GM12878 (cell line): Measurements from ENCODE around the gene KRT86. TPM values are rescaled to one million over a fixed set of nuclear protein-coding genes. Genes with fewer than 3 reads are reported as not detected.

Experiments used
- ATAC-seq: fragments of 200-7000 bp; cut with Tn5 transposase; 3 replicates; pipeline ENCODE4 v1.9.1; 2020; ENCODE audit warnings: mild to moderate bottlenecking, moderate library complexity
- BruUV-seq: library from RNA; stranded (reverse); fragments of 400-500 nt; replicated peaks from 2 replicates; lab custom pipeline; 2021; lab: Mats Ljungman, UMichigan
- CTCF ChIA-PET: fragments of 300-600 bp; sonication (Branson Sonifier 250); formaldehyde crosslinking; extraction: SDS; loops from one replicate; lab custom pipeline; 2021; ENCODE audit warnings: inconsistent platforms; lab: Yijun Ruan, JAX
- POLR2A ChIA-PET: fragments of 350-600 bp; formaldehyde crosslinking; extraction: SDS; loops from one replicate; lab custom pipeline; 2021; ENCODE audit warnings: inconsistent platforms; lab: Charles Lee
- RAD21 ChIA-PET: fragments of 300-600 bp; sonication (Branson Sonifier 250); formaldehyde crosslinking; loops from one replicate; lab custom pipeline; 2023; ENCODE audit warnings: antibody characterized with exemption; ENCODE audit not compliant: unreplicated experiment; lab: Charles Lee
- SMC1A ChIA-PET: fragments of 300-600 bp; sonication (Branson Sonifier 250); formaldehyde crosslinking; loops from one replicate; lab custom pipeline; 2023; ENCODE audit not compliant: unreplicated experiment, uncharacterized antibody; lab: Charles Lee
- DNase-seq: peaks from one replicate; pipeline ENCODE4 v3.0.0-alpha.2; 2011; ENCODE audit warnings: low read depth, low spot score
- FAIRE-seq: peaks from 3 replicates; lab custom pipeline; 2011; peaks lifted over from hg19 to GRCh38; lab: Jason Lieb, UNC
- H2AFZ ChIP-seq: 2 replicates; pipeline ENCODE4 v1.6.0; 2011; ENCODE audit warnings: low read depth, low read length, control low read depth; ENCODE audit not compliant: control insufficient read depth
- H3K27ac ChIP-seq: 2 replicates; pipeline ENCODE4 v1.5.1; 2011; ENCODE audit warnings: control low read depth; ENCODE audit not compliant: control insufficient read depth, insufficient read depth
- H3K27me3 ChIP-seq, 2 experiments: replicated peaks in 1 of 2; 2 replicates each; pipeline versions ENCODE4 v1.6.0 to v1.6.1; 2011; ENCODE audit warnings: low read length in 1 of 2; ENCODE audit not compliant: control insufficient read depth in 2 of 2, insufficient read depth in 2 of 2
- H3K36me3 ChIP-seq, 2 experiments: 2 replicates each; pipeline ENCODE4 v1.5.1; 2011; ENCODE audit warnings: low read length in 1 of 2; ENCODE audit not compliant: control insufficient read depth in 2 of 2, insufficient read depth in 2 of 2
- H3K4me1 ChIP-seq: 2 replicates; pipeline ENCODE4 v1.6.1; 2011; ENCODE audit warnings: mild to moderate bottlenecking, low read length, moderate library complexity, mixed read lengths; ENCODE audit not compliant: control insufficient read depth, insufficient read depth
- H3K4me2 ChIP-seq: 2 replicates; pipeline ENCODE4 v1.6.0; 2011; ENCODE audit warnings: control low read depth; ENCODE audit not compliant: control insufficient read depth, insufficient read depth
- H3K4me3 ChIP-seq: fragments of 200-600 bp; sonication (generic); 2 replicates; pipeline ENCODE4 v1.5.1; 2016
- H3K79me2 ChIP-seq: 2 replicates; pipeline ENCODE4 v1.6.0; 2011; ENCODE audit warnings: low read length; ENCODE audit not compliant: control insufficient read depth, insufficient read depth
- H3K9ac ChIP-seq: 2 replicates; pipeline ENCODE4 v1.8.0; 2011; ENCODE audit warnings: low read length, control low read depth, mixed read lengths; ENCODE audit not compliant: control insufficient read depth, insufficient read depth
- H3K9me3 ChIP-seq: replicated peaks from 3 replicates; pipeline ENCODE4 v1.5.1; 2011; ENCODE audit warnings: mild to moderate bottlenecking, low read length; ENCODE audit not compliant: control insufficient read depth, insufficient read depth
- H4K20me1 ChIP-seq: 2 replicates; pipeline ENCODE4 v1.6.0; 2011; ENCODE audit not compliant: control insufficient read depth, insufficient read depth
- BCLAF1 ChIP-seq: fragments of 450-650 bp; IDR thresholded peaks from 2 replicates; pipeline ENCODE4 v1.6.1; 2017; ENCODE audit warnings: antibody characterized with exemption, mild to moderate bottlenecking, moderate library complexity
- CBX3 ChIP-seq: fragments of 200-600 bp; sonication (generic); IDR thresholded peaks from 2 replicates; pipeline ENCODE4 v1.6.1; 2016; ENCODE audit warnings: low read depth, borderline replicate concordance
- CTCF ChIP-seq, 3 experiments: IDR thresholded peaks in 2 of 3; conservative IDR thresholded peaks in 1 of 3; 2 replicates each; pipeline ENCODE4 v1.5.1; 2011; ENCODE audit warnings: low read depth in 3 of 3, low read length in 3 of 3, mild to moderate bottlenecking in 3 of 3, control low read depth in 2 of 3, moderate library complexity in 2 of 3, inconsistent platforms in 1 of 3, mixed read lengths in 1 of 3; ENCODE audit not compliant: control insufficient read depth in 2 of 3, insufficient read depth in 1 of 3; ENCODE audit errors: extremely low read depth in 1 of 3
- FOXK2 ChIP-seq: fragments of 450-650 bp; IDR thresholded peaks from 2 replicates; pipeline ENCODE4 v1.6.1; 2017; ENCODE audit warnings: mild to moderate bottlenecking, moderate library complexity
- POLR2AphosphoS5 ChIP-seq: IDR thresholded peaks from 2 replicates; pipeline ENCODE4 v1.6.1; 2011; ENCODE audit warnings: mild to moderate bottlenecking, low read length, inconsistent platforms
- TCF7 ChIP-seq: IDR thresholded peaks from 2 replicates; pipeline ENCODE4 v1.6.1; 2014; ENCODE audit warnings: antibody characterized with exemption, borderline replicate concordance
- ZNF592 ChIP-seq: fragments of 450-650 bp; IDR thresholded peaks from 2 replicates; pipeline ENCODE4 v1.6.1; 2017; ENCODE audit warnings: mild to moderate bottlenecking, moderate library complexity
- WGBS: methylation state at CpG from one replicate; pipeline ENCODE4 v1.1.6; 2016; ENCODE audit warnings: low lambda C conversion rate; ENCODE audit not compliant: insufficient replicate concordance, insufficient coverage; ENCODE audit errors: missing lambda C conversion rate; 5-methylcytosine and 5-hydroxymethylcytosine counted together
- in situ Hi-C: fragments of 300-500 bp; cut with MboI; formaldehyde crosslinking; loops from 9 replicates; pipeline ENCODE4 v1.14.3; 2018; ENCODE audit warnings: mixed read lengths
- intact Hi-C: fragments of 100-400 bp; cut with micrococcal nuclease; formaldehyde crosslinking; loops from one replicate; pipeline ENCODE4 v1.14.2; 2022; ENCODE audit not compliant: unreplicated experiment
- polyA plus RNA-seq, 11 experiments: library from polyadenylated mRNA; depleted of rRNA in 4 of 11; unstranded in 6 of 11; stranded (reverse) in 5 of 11; fragments of >200 nt; fragmentation: Nextera tagmentation in 4 of 11; fragmentation: Illumina TruSeq in 1 of 11; extraction: Ambion mirVana in 4 of 11; extraction: Trizol in 1 of 11; gene quantifications; 1 replicate in 1 of 11; 2 replicates in 10 of 11; pipeline versions ENCODE4 v1.2.1 to v1.2.3, GENCODE V29; 2011 to 2016; ENCODE audit warnings: inconsistent platforms in 2 of 11, missing spikeins in 2 of 11, low read depth in 1 of 11
- total RNA-seq, 4 experiments: library from RNA; depleted of rRNA in 3 of 4; stranded (reverse); fragments of >200 nt in 3 of 4; fragmentation: Illumina TruSeq in 1 of 4; extraction: Trizol in 1 of 4; gene quantifications; 2 replicates each; pipeline versions ENCODE4 v1.2.1 to v1.2.3, GENCODE V29; 2013 to 2021

The KRT86 gene
- total and polyA plus RNA-seq, 10 of the 15 experiments (the other 5 are each of a cell fraction or from before 2014, with no cell fraction given): 0.11 to 0.54 (median 0.18) TPM; not detected in 4

- TF ChIP-seq ZNF592 (no peak), BCLAF1 (no peak), TCF7 (no peak)
Observed at GRCh38 chr12:52260361-52261207, 13.9 kb upstream of the KRT86 start (continued).

GRCh38 chr12:52261208-52261484 lies 13.3 kb upstream of the KRT86 start:
- ATAC-seq: no peak
- Histone ChIP-seq H3K27me3 (peaks cover 1 to 6% of the 10 kb centered on the region in 2 experiments; a peak in 2 of 4 replicates), H3K4me1 (no peaks in the 10 kb centered on the region), H4K20me1 (no peaks in the 10 kb centered on the region), H3K27ac (no peak overlapping the region), H3K9me3 (no peaks in the 10 kb centered on the region; the same call in 2 of the 3 replicates), H3K4me3 (no peak overlapping the region), H2AFZ (no peak overlapping the region), H3K36me3 (no peaks in the 10 kb centered on the region), H3K79me2 (no peaks in the 10 kb centered on the region), H3K4me2 (no peak overlapping the region), H3K9ac (no peak overlapping the region)
- ChIA-PET POLR2A (no interaction called here), SMC1A (no interaction called here), CTCF (no interaction called here), RAD21 (no interaction called here)
- FAIRE-seq: no peak
- 0% methylated on average over 1 of the region's 1 CpG for WGBS
- no peak for DNase-seq
- intact Hi-C loops: no loop called here
- in situ Hi-C loops: no loop called here
- BruUV-seq: no TSS peak
- TF ChIP-seq CBX3: no peak
- TF ChIP-seq CTCF (IDR thresholded peaks at IDR 0.05 in 2 of 3, conservative IDR thresholded peaks at IDR 0.05 in 1 of 3; ENCODE audit: control insufficient read depth in 2 of 3, extremely low read depth in 1 of 3, insufficient read depth in 1 of 3, low read depth in 3 of 3, low read length in 3 of 3): no peak
- TF ChIP-seq POLR2AphosphoS5: no peak
- TF ChIP-seq ZNF592: no peak
- no peak for TF ChIP-seq FOXK2
